Activated T-cell treated with anti-CD3 and anti-CD28 coated beads for 48 hours (primary cell): ENCODE data around the gene ADAD2.

Experiments used
- DNase-seq: peaks from one replicate; pipeline ENCODE4 v3.0.0-alpha.2; 2020; ENCODE audit warnings: low read depth

Gene ADAD2

GRCh38 chr16:84190731-84191388 lies at the start of gene ADAD2:
ADAD2 (plus strand) TSS chr16:84191157; CDS start chr16:84191231, 74 bp downstream.
- DNase-seq = no peak

- DNase-seq = no peak
Observed at GRCh38 chr16:84143081-84143480, 47.9 kb upstream of the ADAD2 start.

GRCh38 chr16:84143784-84144199 lies 47.2 kb upstream of the ADAD2 start:
- DNase-seq = no peak

- peak; percentile 36 for DNase-seq
Observed at GRCh38 chr16:84144209-84144858, 46.6 kb upstream of the ADAD2 start.

GRCh38 chr16:84144859-84145639 lies 45.9 kb upstream of the ADAD2 start, which contains the start of the genes DNAAF1 and HSDL1:
DNAAF1 (plus strand) TSS chr16:84145308; CDS start chr16:84145441, 133 bp downstream.
HSDL1 (minus strand) TSS chr16:84145177; CDS start chr16:84131321, 13,856 bp downstream.
- DNase-seq = peak; percentile 94

GRCh38 chr16:84150926-84151325 lies 40.0 kb upstream of the ADAD2 start:
- no peak for DNase-seq

GRCh38 chr16:84153660-84154214 lies 37.2 kb upstream of the ADAD2 start:
- DNase-seq = no peak

GRCh38 chr16:84155226-84155625 lies 35.7 kb upstream of the ADAD2 start:
- no peak for DNase-seq

- no peak for DNase-seq
Observed at GRCh38 chr16:84155771-84156170, 35.2 kb upstream of the ADAD2 start.

- no peak for DNase-seq
Observed at GRCh38 chr16:84156342-84156784, 34.6 kb upstream of the ADAD2 start.

GRCh38 chr16:84159007-84159406 lies 31.9 kb upstream of the ADAD2 start:
- DNase-seq = no peak

GRCh38 chr16:84159800-84160199 lies 31.2 kb upstream of the ADAD2 start:
- no peak for DNase-seq

GRCh38 chr16:84161037-84161436 lies 29.9 kb upstream of the ADAD2 start:
- DNase-seq = no peak

- DNase-seq = no peak
Observed at GRCh38 chr16:84161801-84162200, 29.2 kb upstream of the ADAD2 start.

GRCh38 chr16:84165746-84166145 lies 25.2 kb upstream of the ADAD2 start:
- no peak for DNase-seq

GRCh38 chr16:84166796-84167695 lies 23.9 kb upstream of the ADAD2 start:
- DNase-seq = peak; percentile 32

GRCh38 chr16:84169765-84170310 lies 21.1 kb upstream of the ADAD2 start:
- no peak for DNase-seq

- DNase-seq = no peak
Observed at GRCh38 chr16:84174396-84174795, 16.6 kb upstream of the ADAD2 start.

- DNase-seq = peak; percentile 53
Observed at GRCh38 chr16:84175350-84176081, 15.4 kb upstream of the ADAD2 start.
